ENCODE data around the gene TP53RK. TPM values are rescaled to one million over a fixed set of nuclear protein-coding genes. Genes with fewer than 3 reads are reported as not detected.

Gene TP53RK
- polyA plus RNA-seq, 1 of the 3 experiments (the other 2 are of a cell fraction), result 5.5 TPM

DNA sequence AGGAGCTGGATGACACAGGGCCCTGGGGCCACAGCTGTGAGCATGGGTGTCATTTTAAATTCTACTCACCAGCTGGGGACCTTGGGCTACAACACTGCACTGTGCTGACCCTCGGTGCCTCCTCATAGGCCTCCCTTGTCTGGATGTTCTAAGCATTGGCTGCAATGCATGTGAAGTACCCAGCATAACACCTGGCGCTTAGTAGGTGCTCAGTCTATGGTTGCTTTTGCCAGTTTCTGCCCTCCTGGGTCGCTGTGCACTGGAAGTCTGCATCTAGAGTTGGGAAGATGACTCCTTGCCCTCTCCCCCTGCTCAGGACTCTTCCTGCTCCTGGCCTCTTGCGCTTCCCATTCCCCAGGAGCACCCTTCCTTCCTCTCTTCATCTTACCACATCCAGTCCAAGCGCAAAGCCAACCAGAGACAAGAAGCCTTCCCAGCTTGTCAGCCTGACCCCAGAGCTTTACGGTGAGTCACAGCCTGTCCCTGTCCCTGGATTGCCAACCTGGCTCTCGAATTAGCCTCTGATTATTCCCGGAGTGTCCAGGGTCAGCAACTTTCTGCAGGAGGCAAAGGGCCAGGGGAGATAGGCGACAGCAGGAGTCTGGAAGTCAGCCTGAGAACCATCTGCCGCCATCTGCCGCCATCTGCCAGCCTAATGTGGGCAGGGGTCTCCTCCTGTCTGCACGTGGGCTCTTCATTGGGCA, 46.8 kb downstream of the TP53RK start:
- Histone ChIP-seq H3K9me3 (no peaks in the 10 kb centered on the region), H3K4me2 (no peak overlapping the region), H3K27ac (ENCODE audit: low read depth in 2 of 2, low read length in 1 of 2) (no peak overlapping the region), H3K4me3 (ENCODE audit: low read depth in 2 of 2, low read length in 1 of 2) (no peak overlapping the region), H4K20me1 (ENCODE audit: insufficient read depth) (no peaks in the 10 kb centered on the region), H3K4me1 (ENCODE audit: control insufficient read depth in 1 of 2, insufficient read depth in 2 of 2, low read depth in 1 of 2, low read length in 1 of 2) (no peaks in the 10 kb centered on the region), H3K9me2 (no peaks in the 10 kb centered on the region), H3K9ac (no peak overlapping the region), H3K27me3 (ENCODE audit: insufficient read depth) (no peaks in the 10 kb centered on the region), H2AFZ (ENCODE audit: low read depth) (no peak overlapping the region), H3K36me3 (replicated peaks in 1 of 2; ENCODE audit: control insufficient read depth in 1 of 2, insufficient read depth in 2 of 2, low read length in 1 of 2) (no peaks in the 10 kb centered on the region), H3K79me2 (ENCODE audit: insufficient read depth) (no peaks in the 10 kb centered on the region), H3F3A (replicated peaks; ENCODE audit: insufficient read depth) (no peaks in the 10 kb centered on the region)
- no peak for DNase-seq
- TF ChIP-seq RAD21 (IDR thresholded peaks at IDR 0.05; ENCODE audit: low read length) (no peak), NFIC (IDR thresholded peaks at IDR 0.05; ENCODE audit: borderline replicate concordance) (no peak), GATA2 (CRISPR knock-in tag; IDR thresholded peaks at IDR 0.05) (no peak), POLR2AphosphoS5 (IDR thresholded peaks at IDR 0.05; ENCODE audit: low read depth, low read length) (no peak), YY1 (IDR thresholded peaks at IDR 0.05; ENCODE audit: low read depth) (no peak), TAF1 (IDR thresholded peaks at IDR 0.05; ENCODE audit: borderline replicate concordance, low read depth, low read length) (no peak), FOSL2 (IDR thresholded peaks at IDR 0.05; ENCODE audit: borderline replicate concordance, low read depth) (no peak), CHD2 (IDR thresholded peaks at IDR 0.05; ENCODE audit: low read length, partially characterized antibody) (no peak), RFX5 (IDR thresholded peaks at IDR 0.05; ENCODE audit: low read length) (no peak), FOXM1 (IDR thresholded peaks at IDR 0.05; ENCODE audit: low read depth) (no peak), FOXJ3 (CRISPR knock-in tag; IDR thresholded peaks at IDR 0.05) (no peak), GABPA (IDR thresholded peaks at IDR 0.05; ENCODE audit: low read depth) (no peak)
- TF ChIP-seq, protein P1, sequence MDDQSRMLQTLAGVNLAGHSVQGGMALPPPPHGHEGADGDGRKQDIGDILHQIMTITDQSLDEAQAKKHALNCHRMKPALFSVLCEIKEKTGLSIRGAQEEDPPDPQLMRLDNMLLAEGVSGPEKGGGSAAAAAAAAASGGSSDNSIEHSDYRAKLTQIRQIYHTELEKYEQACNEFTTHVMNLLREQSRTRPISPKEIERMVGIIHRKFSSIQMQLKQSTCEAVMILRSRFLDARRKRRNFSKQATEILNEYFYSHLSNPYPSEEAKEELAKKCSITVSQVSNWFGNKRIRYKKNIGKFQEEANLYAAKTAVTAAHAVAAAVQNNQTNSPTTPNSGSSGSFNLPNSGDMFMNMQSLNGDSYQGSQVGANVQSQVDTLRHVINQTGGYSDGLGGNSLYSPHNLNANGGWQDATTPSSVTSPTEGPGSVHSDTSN (IDR thresholded peaks at IDR 0.05), result no peak
- TF ChIP-seq, protein P2, sequence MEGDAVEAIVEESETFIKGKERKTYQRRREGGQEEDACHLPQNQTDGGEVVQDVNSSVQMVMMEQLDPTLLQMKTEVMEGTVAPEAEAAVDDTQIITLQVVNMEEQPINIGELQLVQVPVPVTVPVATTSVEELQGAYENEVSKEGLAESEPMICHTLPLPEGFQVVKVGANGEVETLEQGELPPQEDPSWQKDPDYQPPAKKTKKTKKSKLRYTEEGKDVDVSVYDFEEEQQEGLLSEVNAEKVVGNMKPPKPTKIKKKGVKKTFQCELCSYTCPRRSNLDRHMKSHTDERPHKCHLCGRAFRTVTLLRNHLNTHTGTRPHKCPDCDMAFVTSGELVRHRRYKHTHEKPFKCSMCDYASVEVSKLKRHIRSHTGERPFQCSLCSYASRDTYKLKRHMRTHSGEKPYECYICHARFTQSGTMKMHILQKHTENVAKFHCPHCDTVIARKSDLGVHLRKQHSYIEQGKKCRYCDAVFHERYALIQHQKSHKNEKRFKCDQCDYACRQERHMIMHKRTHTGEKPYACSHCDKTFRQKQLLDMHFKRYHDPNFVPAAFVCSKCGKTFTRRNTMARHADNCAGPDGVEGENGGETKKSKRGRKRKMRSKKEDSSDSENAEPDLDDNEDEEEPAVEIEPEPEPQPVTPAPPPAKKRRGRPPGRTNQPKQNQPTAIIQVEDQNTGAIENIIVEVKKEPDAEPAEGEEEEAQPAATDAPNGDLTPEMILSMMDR (IDR thresholded peaks at IDR 0.05), result no peak
- TF ChIP-seq, protein P3, sequence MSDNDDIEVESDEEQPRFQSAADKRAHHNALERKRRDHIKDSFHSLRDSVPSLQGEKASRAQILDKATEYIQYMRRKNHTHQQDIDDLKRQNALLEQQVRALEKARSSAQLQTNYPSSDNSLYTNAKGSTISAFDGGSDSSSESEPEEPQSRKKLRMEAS (IDR thresholded peaks at IDR 0.05; ENCODE audit: low read depth), result no peak
- WGBS (ENCODE audit: low lambda C conversion rate), result 59% methylated on average over 12 of the region's 12 CpGs
- ChIA-PET CTCF (no interaction called here), POLR2A (no interaction called here)

DNA sequence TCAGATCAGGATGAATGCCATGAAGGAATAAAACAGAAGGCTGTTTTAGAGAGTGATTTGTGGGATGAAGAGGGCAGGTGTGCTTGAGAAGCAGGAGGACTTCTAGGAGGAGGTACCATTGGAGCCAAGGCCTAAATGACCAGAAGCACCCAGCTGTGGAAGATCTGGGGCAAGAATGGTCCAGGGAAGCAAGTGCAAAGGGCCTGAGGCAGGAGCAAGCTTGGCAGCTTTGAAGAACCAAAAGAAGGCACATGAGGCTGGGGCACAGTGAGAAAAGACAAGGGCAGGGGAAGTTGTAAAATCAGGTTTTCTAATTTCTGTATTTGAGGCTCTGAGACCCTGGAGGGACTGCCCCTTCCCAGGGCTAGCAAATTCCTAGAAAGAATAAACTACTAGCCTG, 47.8 kb downstream of the TP53RK start:
- Histone ChIP-seq H3F3A (replicated peaks; ENCODE audit: insufficient read depth) (no peaks in the 10 kb centered on the region), H2AFZ (ENCODE audit: low read depth) (no peak overlapping the region), H3K4me3 (ENCODE audit: low read depth in 2 of 2, low read length in 1 of 2) (no peak overlapping the region), H3K9ac (no peak overlapping the region), H3K27me3 (ENCODE audit: insufficient read depth) (no peaks in the 10 kb centered on the region), H3K4me2 (no peak overlapping the region), H3K9me3 (no peaks in the 10 kb centered on the region), H3K9me2 (no peaks in the 10 kb centered on the region), H3K36me3 (replicated peaks in 1 of 2; ENCODE audit: control insufficient read depth in 1 of 2, insufficient read depth in 2 of 2, low read length in 1 of 2) (no peaks in the 10 kb centered on the region), H3K27ac (ENCODE audit: low read depth in 2 of 2, low read length in 1 of 2) (no peak overlapping the region), H4K20me1 (ENCODE audit: insufficient read depth) (no peaks in the 10 kb centered on the region), H3K79me2 (ENCODE audit: insufficient read depth) (no peaks in the 10 kb centered on the region), H3K4me1 (ENCODE audit: control insufficient read depth in 1 of 2, insufficient read depth in 2 of 2, low read depth in 1 of 2, low read length in 1 of 2) (no peaks in the 10 kb centered on the region)
- POLR2A ChIA-PET, result no interaction called here
- no peak for DNase-seq
- CTCF ChIA-PET, result no interaction called here
- TF ChIP-seq RFX5 (IDR thresholded peaks at IDR 0.05; ENCODE audit: low read length), result no peak
- TF ChIP-seq, protein P1 (IDR thresholded peaks at IDR 0.05), result no peak
- no peak for TF ChIP-seq JUND (IDR thresholded peaks at IDR 0.05)
- TF ChIP-seq TAF1 (IDR thresholded peaks at IDR 0.05; ENCODE audit: borderline replicate concordance, low read depth, low read length), result no peak
- no peak for TF ChIP-seq NRF1 (IDR thresholded peaks at IDR 0.05; ENCODE audit: low read depth, low read length)
- TF ChIP-seq GATA2 (CRISPR knock-in tag; IDR thresholded peaks at IDR 0.05), result no peak
- TF ChIP-seq MEF2A (IDR thresholded peaks at IDR 0.05; ENCODE audit: borderline replicate concordance, low read depth), result no peak
- TF ChIP-seq RAD21 (IDR thresholded peaks at IDR 0.05; ENCODE audit: low read length), result no peak
- TF ChIP-seq, protein P4, sequence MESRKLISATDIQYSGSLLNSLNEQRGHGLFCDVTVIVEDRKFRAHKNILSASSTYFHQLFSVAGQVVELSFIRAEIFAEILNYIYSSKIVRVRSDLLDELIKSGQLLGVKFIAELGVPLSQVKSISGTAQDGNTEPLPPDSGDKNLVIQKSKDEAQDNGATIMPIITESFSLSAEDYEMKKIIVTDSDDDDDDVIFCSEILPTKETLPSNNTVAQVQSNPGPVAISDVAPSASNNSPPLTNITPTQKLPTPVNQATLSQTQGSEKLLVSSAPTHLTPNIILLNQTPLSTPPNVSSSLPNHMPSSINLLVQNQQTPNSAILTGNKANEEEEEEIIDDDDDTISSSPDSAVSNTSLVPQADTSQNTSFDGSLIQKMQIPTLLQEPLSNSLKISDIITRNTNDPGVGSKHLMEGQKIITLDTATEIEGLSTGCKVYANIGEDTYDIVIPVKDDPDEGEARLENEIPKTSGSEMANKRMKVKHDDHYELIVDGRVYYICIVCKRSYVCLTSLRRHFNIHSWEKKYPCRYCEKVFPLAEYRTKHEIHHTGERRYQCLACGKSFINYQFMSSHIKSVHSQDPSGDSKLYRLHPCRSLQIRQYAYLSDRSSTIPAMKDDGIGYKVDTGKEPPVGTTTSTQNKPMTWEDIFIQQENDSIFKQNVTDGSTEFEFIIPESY (IDR thresholded peaks at IDR 0.05; ENCODE audit: borderline replicate concordance, low read depth), result no peak
- TF ChIP-seq, protein P5, sequence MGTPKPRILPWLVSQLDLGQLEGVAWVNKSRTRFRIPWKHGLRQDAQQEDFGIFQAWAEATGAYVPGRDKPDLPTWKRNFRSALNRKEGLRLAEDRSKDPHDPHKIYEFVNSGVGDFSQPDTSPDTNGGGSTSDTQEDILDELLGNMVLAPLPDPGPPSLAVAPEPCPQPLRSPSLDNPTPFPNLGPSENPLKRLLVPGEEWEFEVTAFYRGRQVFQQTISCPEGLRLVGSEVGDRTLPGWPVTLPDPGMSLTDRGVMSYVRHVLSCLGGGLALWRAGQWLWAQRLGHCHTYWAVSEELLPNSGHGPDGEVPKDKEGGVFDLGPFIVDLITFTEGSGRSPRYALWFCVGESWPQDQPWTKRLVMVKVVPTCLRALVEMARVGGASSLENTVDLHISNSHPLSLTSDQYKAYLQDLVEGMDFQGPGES (IDR thresholded peaks at IDR 0.05; ENCODE audit: low read depth, low read length), result no peak
- no peak for TF ChIP-seq RXRA (IDR thresholded peaks at IDR 0.05; ENCODE audit: borderline replicate concordance, low read depth)
